ENCODE measurements around the gene MFSD12.

DNA sequence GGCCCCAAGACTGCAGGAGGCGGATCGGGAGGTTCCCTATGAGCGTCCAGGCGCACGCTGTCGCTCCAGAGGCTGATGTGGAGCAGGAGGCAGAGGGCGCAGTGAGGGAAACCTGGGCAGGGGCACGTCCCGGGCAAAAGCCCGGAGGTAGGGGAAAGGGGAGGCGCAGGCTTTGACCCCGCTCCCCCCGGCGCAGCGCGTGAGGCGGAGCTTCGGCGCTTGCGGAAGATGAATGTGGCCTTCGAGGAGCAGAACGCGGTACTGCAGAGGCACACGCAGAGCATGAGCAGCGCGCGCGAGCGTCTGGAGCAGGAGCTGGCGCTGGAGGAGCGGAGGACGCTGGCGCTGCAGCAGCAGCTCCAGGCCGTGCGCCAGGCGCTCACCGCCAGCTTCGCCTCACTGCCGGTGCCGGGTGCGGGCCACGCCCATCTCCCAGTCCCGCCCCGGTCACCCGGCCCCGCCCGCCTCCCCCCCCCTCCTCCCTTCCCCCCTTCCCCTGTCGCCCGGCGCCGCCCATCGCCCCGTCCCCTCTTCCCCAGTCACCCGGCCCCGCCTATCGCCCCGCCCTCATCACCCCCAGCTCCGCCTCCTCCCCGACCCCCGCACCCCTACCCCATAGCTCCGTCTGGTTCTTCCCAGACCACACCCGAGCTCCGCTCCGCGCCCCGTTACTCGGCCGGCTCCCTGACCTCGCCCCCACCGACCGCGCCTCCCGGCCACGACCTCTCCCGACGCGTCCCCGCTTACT is 19.5 kb upstream of the MFSD12 start:
- TF ChIP-seq, protein P1, sequence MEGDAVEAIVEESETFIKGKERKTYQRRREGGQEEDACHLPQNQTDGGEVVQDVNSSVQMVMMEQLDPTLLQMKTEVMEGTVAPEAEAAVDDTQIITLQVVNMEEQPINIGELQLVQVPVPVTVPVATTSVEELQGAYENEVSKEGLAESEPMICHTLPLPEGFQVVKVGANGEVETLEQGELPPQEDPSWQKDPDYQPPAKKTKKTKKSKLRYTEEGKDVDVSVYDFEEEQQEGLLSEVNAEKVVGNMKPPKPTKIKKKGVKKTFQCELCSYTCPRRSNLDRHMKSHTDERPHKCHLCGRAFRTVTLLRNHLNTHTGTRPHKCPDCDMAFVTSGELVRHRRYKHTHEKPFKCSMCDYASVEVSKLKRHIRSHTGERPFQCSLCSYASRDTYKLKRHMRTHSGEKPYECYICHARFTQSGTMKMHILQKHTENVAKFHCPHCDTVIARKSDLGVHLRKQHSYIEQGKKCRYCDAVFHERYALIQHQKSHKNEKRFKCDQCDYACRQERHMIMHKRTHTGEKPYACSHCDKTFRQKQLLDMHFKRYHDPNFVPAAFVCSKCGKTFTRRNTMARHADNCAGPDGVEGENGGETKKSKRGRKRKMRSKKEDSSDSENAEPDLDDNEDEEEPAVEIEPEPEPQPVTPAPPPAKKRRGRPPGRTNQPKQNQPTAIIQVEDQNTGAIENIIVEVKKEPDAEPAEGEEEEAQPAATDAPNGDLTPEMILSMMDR (IDR thresholded peaks at IDR 0.05) = no peak
- no peak for TF ChIP-seq POLR2A (IDR thresholded peaks at IDR 0.05)
